Measurements from ENCODE around the gene RAI1. TPM values are rescaled to one million over a fixed set of nuclear protein-coding genes. Genes with fewer than 3 reads are reported as not detected.
A peak's percentile ranks its signal among the peaks of the same experiment; 100 is the strongest.

RAI1 gene
- total and polyA plus RNA-seq, 2 donors = 4.3 to 10.9 TPM

DNA sequence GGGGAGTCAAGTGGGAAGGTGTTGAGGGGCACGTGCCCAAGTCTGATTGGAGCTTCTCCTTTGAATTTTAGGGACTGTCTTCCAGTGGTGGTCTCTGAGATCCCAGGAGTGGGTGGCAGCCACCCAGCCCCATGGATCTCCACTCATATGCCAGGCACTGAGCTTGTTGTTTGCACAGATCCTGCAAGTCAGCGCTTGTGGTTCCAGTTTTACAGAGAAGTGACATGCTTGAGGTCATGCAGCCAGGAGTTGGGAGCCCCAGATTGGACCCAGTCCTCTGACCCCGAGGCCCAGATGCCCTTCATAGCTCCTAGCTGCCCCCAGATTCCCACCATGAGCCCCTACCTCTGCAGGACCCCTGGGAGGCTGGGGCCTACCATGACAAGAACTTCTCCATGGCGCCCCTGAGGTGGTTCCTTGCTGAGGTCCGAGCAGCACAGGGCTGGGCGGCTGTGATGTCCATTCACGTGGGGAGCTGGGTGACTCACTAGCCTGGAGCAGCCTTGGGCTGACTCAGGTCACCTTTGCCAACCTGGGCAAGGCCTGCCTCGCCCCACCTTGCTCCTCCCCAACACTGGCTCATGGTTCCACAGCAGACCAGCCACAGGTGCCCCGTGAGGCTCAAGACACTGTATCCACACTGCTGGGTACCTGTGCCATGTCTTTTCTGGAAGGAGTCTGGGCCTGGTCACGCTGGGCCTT lies 47.4 kb downstream of the RAI1 start:
- no peak for DNase-seq (ENCODE audit: low read depth in 6 of 9, low spot score in 9 of 9)
- 92% methylated on average over 10 of the region's 10 CpGs for WGBS

DNA sequence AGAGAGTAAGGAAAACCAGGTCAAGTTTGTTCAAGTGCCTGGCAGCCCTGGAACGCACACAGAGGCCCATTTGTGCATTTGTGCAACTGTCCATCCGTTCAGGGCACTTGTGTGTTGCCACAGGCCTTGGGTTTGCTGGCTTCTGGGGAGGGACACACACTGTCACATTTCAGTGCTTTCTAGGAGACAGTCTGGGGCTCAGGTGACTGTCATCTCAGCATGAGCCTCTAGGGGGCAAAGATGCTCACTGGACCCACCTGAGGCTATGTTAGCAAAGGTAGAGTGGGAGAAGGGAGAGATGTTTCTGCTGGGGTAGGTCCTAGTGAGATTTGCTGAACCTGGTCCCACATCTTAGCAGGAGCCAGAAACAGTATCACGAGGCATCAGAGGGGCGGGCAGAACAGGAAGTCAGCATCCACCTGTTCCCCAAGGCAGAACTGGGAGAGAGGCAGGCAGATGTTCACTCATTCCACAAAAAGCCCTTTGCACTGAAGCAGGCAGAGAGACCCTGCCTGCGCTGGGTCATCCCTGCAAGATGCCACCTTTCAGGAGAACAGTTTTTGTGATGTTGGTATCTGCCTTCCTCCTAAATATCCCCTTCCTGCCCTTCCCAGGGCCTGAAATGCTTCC lies 48.5 kb downstream of the RAI1 start:
- H3K27ac ChIP-seq (ENCODE audit: low read depth in 1 of 2, low read length in 1 of 2) = no peak overlapping the region
- H3K4me3 ChIP-seq (ENCODE audit: low read length in 2 of 2) = no peak overlapping the region
- WGBS = 77% methylated on average over 5 of the region's 5 CpGs
- H3K36me3 ChIP-seq (ENCODE audit: control insufficient read depth in 2 of 2, insufficient read depth in 2 of 2, low read length in 1 of 2) = peaks cover 4 to 6% of the 10 kb centered on the region in 2 donors
- H3K9me3 ChIP-seq (ENCODE audit: control insufficient read depth in 2 of 2, insufficient read depth in 1 of 2, low read length in 1 of 2) = no peaks in the 10 kb centered on the region
- H3K27me3 ChIP-seq (ENCODE audit: control insufficient read depth in 2 of 2, insufficient read depth in 1 of 2, low read length in 1 of 2) = peaks cover 0 to 17% of the 10 kb centered on the region in 2 donors
- DNase-seq (ENCODE audit: low read depth in 6 of 9, low spot score in 9 of 9) = peak in 5 of 9 donors; percentile 60 to 80 (median 66)
- H3K4me1 ChIP-seq (ENCODE audit: control insufficient read depth in 2 of 2, insufficient read depth in 2 of 2, low read length in 2 of 2) = peaks cover under 1 to 38% of the 10 kb centered on the region in 2 donors

More for the DNA sequence above, 47.4 kb downstream of the RAI1 start:
- Histone ChIP-seq H3K4me1 (ENCODE audit: control insufficient read depth in 2 of 2, insufficient read depth in 2 of 2, low read length in 2 of 2) (peaks cover 9 to 43% of the 10 kb centered on the region in 2 donors), H3K27me3 (ENCODE audit: control insufficient read depth in 2 of 2, insufficient read depth in 1 of 2, low read length in 1 of 2) (peaks cover 7 to 27% of the 10 kb centered on the region in 2 donors), H3K36me3 (ENCODE audit: control insufficient read depth in 2 of 2, insufficient read depth in 2 of 2, low read length in 1 of 2) (peaks cover 4 to 6% of the 10 kb centered on the region in 2 donors), H3K9me3 (ENCODE audit: control insufficient read depth in 2 of 2, insufficient read depth in 1 of 2, low read length in 1 of 2) (peaks cover 0 to 1% of the 10 kb centered on the region in 2 donors), H3K27ac (ENCODE audit: low read depth in 1 of 2, low read length in 1 of 2) (no peak overlapping the region), H3K4me3 (ENCODE audit: low read length in 2 of 2) (no peak overlapping the region)

DNA sequence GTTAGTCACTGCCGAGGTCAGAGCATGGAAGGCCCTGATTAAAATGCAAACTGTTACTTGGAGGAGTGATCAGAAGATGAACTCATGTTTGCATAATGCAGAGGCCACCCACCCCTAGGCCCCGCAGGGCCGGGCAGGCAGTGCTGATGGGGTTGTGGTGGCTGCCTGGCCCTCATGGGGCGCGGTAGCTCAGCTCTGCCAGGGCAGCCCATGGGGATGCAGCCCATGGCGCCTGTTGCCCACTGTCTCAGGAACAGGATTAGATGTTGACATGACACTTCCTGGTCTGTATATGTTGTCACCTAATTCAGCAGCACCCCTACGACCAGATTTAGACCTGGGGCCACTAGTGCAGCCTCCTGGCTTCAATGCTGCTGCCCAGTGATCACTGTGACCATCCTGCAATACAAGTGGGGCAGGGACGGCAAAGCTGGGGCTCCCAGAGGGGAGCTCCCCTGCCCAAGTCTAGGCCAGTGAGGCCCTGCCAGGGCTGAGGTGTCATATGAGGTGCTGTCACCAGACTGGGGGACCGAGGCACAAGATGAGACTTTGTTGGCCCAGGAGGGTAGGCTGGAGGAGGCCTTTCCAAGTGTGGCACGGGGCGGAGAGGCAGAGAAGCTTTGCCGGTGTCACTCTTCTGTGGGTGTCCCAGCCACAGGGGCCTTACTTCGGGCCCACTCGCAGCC lies 49.1 kb downstream of the RAI1 start:
- Histone ChIP-seq H3K36me3 (ENCODE audit: control insufficient read depth in 2 of 2, insufficient read depth in 2 of 2, low read length in 1 of 2) (peaks cover 4 to 6% of the 10 kb centered on the region in 2 donors), H3K9me3 (ENCODE audit: control insufficient read depth in 2 of 2, insufficient read depth in 1 of 2, low read length in 1 of 2) (no peaks in the 10 kb centered on the region), H3K27me3 (ENCODE audit: control insufficient read depth in 2 of 2, insufficient read depth in 1 of 2, low read length in 1 of 2) (peaks cover 0 to 10% of the 10 kb centered on the region in 2 donors), H3K4me3 (ENCODE audit: low read length in 2 of 2) (no peak overlapping the region), H3K27ac (ENCODE audit: low read depth in 1 of 2, low read length in 1 of 2) (no peak overlapping the region), H3K4me1 (ENCODE audit: control insufficient read depth in 2 of 2, insufficient read depth in 2 of 2, low read length in 2 of 2) (peaks cover 0 to 33% of the 10 kb centered on the region in 2 donors)
- WGBS = over 99% methylated on average over 14 of the region's 14 CpGs
- no peak for DNase-seq (ENCODE audit: low read depth in 6 of 9, low spot score in 9 of 9)

DNA sequence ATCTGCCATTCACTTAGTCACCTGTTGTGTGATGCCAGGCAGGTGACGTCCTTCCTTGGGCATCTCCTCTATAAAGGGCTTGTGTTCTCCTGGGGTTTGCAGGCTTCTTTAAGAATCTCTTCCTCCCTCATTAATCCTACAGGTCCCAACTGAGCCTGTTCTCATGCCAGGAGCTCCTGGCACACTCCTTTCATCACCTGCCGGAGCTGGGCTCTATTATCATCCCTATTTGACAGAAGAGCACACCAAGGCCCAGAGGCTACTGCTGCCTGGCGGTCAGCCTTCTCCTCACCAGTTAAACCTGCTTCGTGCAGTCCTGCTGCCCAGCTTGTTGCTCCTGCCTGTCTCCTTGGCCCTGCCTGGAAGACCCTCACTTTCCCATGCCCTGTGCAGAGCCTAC lies 51.2 kb downstream of the RAI1 start:
- no peaks in the 10 kb centered on the region for H3K9me3 ChIP-seq (ENCODE audit: control insufficient read depth in 2 of 2, insufficient read depth in 1 of 2, low read length in 1 of 2)
- H3K4me3 ChIP-seq (ENCODE audit: low read length in 2 of 2) = no peak overlapping the region
- peaks cover 5 to 35% of the 10 kb centered on the region in 2 donors for H3K4me1 ChIP-seq (ENCODE audit: control insufficient read depth in 2 of 2, insufficient read depth in 2 of 2, low read length in 2 of 2)
- no peak for DNase-seq (ENCODE audit: low read depth in 6 of 9, low spot score in 9 of 9)
- 97% methylated on average over 4 of the region's 4 CpGs for WGBS
- peaks cover 4% of the 10 kb centered on the region in 2 donors for H3K36me3 ChIP-seq (ENCODE audit: control insufficient read depth in 2 of 2, insufficient read depth in 2 of 2, low read length in 1 of 2)
- no peak overlapping the region for H3K27ac ChIP-seq (ENCODE audit: low read depth in 1 of 2, low read length in 1 of 2)
- no peaks in the 10 kb centered on the region for H3K27me3 ChIP-seq (ENCODE audit: control insufficient read depth in 2 of 2, insufficient read depth in 1 of 2, low read length in 1 of 2)

DNA sequence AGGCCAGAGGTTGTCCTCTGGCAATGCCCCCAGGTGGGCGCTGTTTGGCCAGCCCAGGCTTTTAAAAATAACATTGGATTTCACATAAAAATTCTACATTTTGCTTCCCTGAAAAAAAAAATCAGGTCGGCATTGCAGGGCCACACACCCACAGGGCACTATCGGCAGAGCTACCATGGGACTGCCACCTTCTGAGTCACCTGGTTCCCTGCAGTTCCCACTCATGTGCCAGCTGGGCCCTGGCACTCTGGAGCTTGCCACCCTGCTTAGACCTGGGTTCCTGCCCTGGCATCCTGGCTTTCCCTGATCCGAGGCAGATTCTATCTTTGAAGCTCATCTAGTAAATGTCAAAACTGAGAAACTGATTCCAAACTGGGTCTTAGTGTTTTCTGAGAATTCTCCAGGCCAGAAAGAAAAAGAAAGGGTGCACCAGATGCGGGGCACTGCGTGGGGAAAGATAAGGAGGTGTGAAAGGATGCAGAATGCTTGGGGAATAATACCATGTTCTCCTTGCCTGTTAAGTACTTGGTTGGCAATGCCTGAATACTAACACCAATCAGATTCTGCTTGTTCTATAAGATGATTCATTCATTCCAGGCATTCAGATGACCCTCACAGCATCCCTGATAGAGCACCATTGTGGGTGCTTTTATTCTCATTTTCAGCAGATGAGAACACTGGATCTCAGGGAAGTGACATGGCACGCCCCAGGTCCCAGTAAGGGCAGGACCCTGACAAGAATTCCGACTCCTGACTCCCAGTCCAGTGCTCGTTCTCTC lies 51.8 kb downstream of the RAI1 start:
- H3K9me3 ChIP-seq (ENCODE audit: control insufficient read depth in 2 of 2, insufficient read depth in 1 of 2, low read length in 1 of 2) = peaks cover 0 to 5% of the 10 kb centered on the region in 2 donors
- H3K27ac ChIP-seq (ENCODE audit: low read depth in 1 of 2, low read length in 1 of 2) = no peak overlapping the region
- H3K27me3 ChIP-seq (ENCODE audit: control insufficient read depth in 2 of 2, insufficient read depth in 1 of 2, low read length in 1 of 2) = no peaks in the 10 kb centered on the region
- peaks cover 11 to 36% of the 10 kb centered on the region in 2 donors for H3K4me1 ChIP-seq (ENCODE audit: control insufficient read depth in 2 of 2, insufficient read depth in 2 of 2, low read length in 2 of 2)
- H3K36me3 ChIP-seq (ENCODE audit: control insufficient read depth in 2 of 2, insufficient read depth in 2 of 2, low read length in 1 of 2) = peaks cover 0 to 4% of the 10 kb centered on the region in 2 donors
- no peak overlapping the region for H3K4me3 ChIP-seq (ENCODE audit: low read length in 2 of 2)
- no peak for DNase-seq (ENCODE audit: low read depth in 6 of 9, low spot score in 9 of 9)
- 97% methylated on average over 9 of the region's 9 CpGs for WGBS

DNA sequence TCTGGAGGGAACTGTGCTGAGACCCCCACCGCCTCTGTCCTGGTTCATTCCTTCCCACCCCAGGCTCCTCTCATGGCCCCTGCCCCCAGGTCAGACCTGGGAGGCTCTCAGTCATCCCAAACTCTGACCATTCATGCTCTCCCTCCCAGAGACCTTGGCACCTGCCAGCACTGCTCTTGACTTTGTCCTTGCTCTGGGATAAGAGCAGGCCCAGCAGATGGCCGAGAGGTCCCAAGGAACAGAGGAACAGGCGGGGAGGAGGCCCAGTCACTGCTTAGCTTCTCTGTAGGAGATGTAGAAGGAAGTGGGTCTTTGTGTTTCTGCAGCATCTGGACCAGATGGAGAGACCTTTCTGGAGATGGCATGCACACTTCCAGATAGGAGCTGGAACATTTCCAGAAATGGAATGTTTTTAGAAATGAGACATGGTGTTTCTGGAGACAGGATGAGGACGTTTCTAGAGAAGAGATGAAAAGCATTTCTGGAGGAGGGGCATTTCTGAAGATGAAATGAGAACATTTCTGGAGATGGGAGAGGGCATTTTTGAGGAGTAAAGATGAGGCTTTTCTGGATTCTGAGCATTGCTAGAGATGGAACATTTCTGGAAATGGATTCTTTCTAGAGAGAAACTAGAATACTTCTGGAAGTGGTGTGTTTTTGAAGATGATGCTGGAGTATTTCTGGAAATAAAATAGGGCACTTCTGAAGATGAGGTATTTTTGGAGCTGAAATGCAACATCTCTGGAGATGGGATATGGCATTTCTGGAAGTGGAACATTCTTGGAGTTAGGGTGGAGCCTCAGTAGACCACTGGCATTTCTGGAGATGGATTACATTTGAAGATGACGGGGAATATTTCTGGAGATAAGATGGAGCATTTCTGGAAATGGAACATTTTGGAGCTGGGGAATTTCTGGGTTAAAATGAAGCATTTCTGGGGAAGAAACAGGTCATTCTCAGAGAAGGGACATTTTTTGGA lies 55.2 kb downstream of the RAI1 start:
- H3K27ac ChIP-seq (ENCODE audit: low read depth in 1 of 2, low read length in 1 of 2) = no peak overlapping the region
- peaks cover 28 to 58% of the 10 kb centered on the region in 2 donors for H3K4me1 ChIP-seq (ENCODE audit: control insufficient read depth in 2 of 2, insufficient read depth in 2 of 2, low read length in 2 of 2)
- H3K4me3 ChIP-seq (ENCODE audit: low read length in 2 of 2) = no peak overlapping the region
- WGBS = 81% methylated on average over 5 of the region's 5 CpGs
- no peaks in the 10 kb centered on the region for H3K36me3 ChIP-seq (ENCODE audit: control insufficient read depth in 2 of 2, insufficient read depth in 2 of 2, low read length in 1 of 2)
- H3K9me3 ChIP-seq (ENCODE audit: control insufficient read depth in 2 of 2, insufficient read depth in 1 of 2, low read length in 1 of 2) = peaks cover 0 to 7% of the 10 kb centered on the region in 2 donors
- DNase-seq (ENCODE audit: low read depth in 6 of 9, low spot score in 9 of 9) = no peak
- no peaks in the 10 kb centered on the region for H3K27me3 ChIP-seq (ENCODE audit: control insufficient read depth in 2 of 2, insufficient read depth in 1 of 2, low read length in 1 of 2)

DNA sequence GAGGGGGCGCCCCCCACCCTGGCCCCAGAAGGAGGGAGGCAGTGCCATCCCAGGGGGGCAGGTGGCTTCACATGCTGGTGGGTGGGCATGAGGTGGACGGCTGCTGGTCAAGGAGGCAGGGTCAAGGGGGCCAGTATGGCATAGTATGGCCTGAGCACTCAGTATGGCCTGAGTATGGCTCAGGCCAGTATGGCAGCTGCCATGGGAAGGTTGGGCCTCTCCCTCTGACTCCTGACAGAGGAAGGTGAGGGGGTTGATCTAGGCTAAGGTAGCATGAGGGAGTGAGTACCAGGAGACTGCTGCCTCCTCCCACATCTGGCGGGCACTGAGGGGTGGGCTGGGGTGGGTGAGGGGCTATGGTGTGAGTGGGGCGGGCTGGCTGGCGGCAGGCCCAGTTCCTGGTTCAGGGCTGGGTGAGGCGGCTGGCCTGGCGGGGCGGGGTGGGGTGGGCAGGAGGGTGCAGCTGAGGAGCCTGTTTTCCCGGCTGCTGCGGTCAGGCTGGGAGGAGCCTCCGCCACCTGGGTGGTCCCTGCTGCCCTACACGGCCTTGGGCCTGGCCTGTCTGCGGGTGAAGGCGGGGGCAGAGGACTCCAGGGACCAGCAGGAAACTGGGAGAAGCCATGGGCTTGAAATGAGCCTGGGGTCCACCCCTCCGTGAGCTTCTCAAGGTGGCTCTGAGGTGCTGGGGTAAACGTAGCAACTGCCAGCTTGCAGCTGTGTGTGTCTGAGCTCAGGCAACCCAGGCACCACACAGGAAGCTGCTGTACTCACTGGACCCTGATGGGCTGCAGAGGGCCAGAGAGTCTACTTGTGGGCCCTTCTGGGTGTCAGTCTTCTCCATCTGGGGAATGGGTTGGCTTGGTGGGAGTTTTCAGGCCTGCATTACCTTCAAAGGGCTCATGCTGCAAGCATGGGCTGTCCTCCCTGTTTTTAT lies 57.0 kb downstream of the RAI1 start:
- WGBS = 13% methylated on average over 16 of the region's 16 CpGs
- DNase-seq (ENCODE audit: low read depth in 6 of 9, low spot score in 9 of 9) = peak in 3 of 9 donors; percentile 64 to 86 (median 71)
- Histone ChIP-seq H3K27ac (ENCODE audit: low read depth in 1 of 2, low read length in 1 of 2) (peak overlapping the region; percentile 85 to 91), H3K4me3 (ENCODE audit: low read length in 2 of 2) (peak overlapping the region in 1 of 2 donors; percentile 18), H3K9me3 (ENCODE audit: control insufficient read depth in 2 of 2, insufficient read depth in 1 of 2, low read length in 1 of 2) (peaks cover 0 to 9% of the 10 kb centered on the region in 2 donors), H3K4me1 (ENCODE audit: control insufficient read depth in 2 of 2, insufficient read depth in 2 of 2, low read length in 2 of 2) (peaks cover 28 to 58% of the 10 kb centered on the region in 2 donors), H3K27me3 (ENCODE audit: control insufficient read depth in 2 of 2, insufficient read depth in 1 of 2, low read length in 1 of 2) (no peaks in the 10 kb centered on the region), H3K36me3 (ENCODE audit: control insufficient read depth in 2 of 2, insufficient read depth in 2 of 2, low read length in 1 of 2) (no peaks in the 10 kb centered on the region)
